Immature natural killer cell (primary cell): ENCODE measurements around the gene CRYZ. TPM values are rescaled to one million over a fixed set of nuclear protein-coding genes. Genes with fewer than 3 reads are reported as not detected.
A peak's percentile ranks its signal among the peaks of the same experiment; 100 is the strongest.
"Not testable (repeated sequence)": the region's sequence is repeated elsewhere in the genome, so short reads cannot be mapped to it uniquely, and the experiment has no call there.

Experiments used
- DNase-seq, 3 donors: peaks; one replicate each; pipeline ENCODE4 v3.0.0; 2022; ENCODE audit warnings: mixed read lengths in 1 of 3
- H3K27ac Mint-ChIP-seq, 6 donors: one replicate each; pipeline ENCODE4 v1.8.0; 2020; ENCODE audit warnings: mixed read lengths in 6 of 6, mild to moderate bottlenecking in 5 of 6, inconsistent platforms in 4 of 6, moderate library complexity in 3 of 6
- H3K27me3 Mint-ChIP-seq, 3 donors: one replicate each; pipeline ENCODE4 v1.8.0; 2020 to 2021; ENCODE audit warnings: low read depth in 3 of 3, mild to moderate bottlenecking in 3 of 3, mixed read lengths in 3 of 3, moderate library complexity in 3 of 3, inconsistent platforms in 1 of 3
- H3K36me3 Mint-ChIP-seq, 3 donors: one replicate each; pipeline ENCODE4 v1.8.0; 2020; ENCODE audit warnings: mixed read lengths in 3 of 3, inconsistent platforms in 2 of 3, mild to moderate bottlenecking in 2 of 3
- H3K4me1 Mint-ChIP-seq, 2 donors: one replicate each; pipeline ENCODE4 v1.8.0; 2020; ENCODE audit warnings: inconsistent platforms in 2 of 2, mild to moderate bottlenecking in 2 of 2, mixed read lengths in 2 of 2, moderate library complexity in 1 of 2
- H3K4me3 Mint-ChIP-seq, 5 donors: one replicate each; pipeline ENCODE4 v1.8.0; 2020; ENCODE audit warnings: mild to moderate bottlenecking in 5 of 5, mixed read lengths in 5 of 5, inconsistent platforms in 3 of 5, moderate library complexity in 3 of 5
- H3K9me3 Mint-ChIP-seq, 6 donors: one replicate each; pipeline ENCODE4 v1.8.0; 2020; ENCODE audit warnings: mild to moderate bottlenecking in 6 of 6, mixed read lengths in 6 of 6, inconsistent platforms in 4 of 6, moderate library complexity in 3 of 6
- polyA plus RNA-seq, 3 donors: library from polyadenylated mRNA; unstranded; fragments of 300-500 nt; fragmentation: Illumina TruSeq; gene quantifications; one replicate each; pipeline ENCODE4 v1.2.3, GENCODE V29; 2021

Gene CRYZ
- 10 to 100 TPM; 42.1 to 70.5 (median 55.3) TPM for polyA plus RNA-seq

DNA sequence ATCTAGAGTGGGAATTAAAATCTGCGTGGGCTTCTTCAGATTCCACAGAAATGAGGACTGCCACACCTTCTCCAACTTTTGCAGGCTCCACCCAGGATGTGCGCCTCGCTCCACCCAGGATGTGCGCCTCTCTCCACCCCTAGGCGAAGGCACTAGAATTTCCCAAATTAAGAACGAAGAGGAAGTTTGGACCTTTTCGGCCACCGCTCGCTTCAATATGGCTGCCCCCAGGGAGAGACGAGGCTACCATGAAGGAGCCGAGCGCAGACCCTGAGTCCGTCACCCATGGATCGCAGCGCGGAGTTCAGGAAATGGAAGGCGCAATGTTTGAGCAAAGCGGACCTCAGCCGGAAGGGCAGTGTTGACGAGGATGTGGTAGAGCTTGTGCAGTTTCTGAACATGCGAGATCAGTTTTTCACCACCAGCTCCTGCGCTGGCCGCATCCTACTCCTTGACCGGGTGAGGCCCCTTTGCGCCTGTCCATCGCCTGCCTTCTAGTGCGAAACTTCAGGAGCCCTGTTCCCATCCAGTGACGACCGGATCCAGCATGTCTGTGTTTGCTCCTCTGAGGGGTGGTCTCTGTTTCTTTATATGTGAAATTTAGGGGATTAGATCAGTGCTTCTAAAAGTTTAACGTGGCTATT is at the start of gene CRYZ, which contains the start of gene TYW3:
CRYZ (minus strand) TSS at position 91 of the 644 bp plus-strand sequence. CDS start 8,229 bp downstream, outside the sequence.
TYW3 (plus strand) TSS at position 193 of the 644 bp plus-strand sequence; CDS start at position 286, 93 bp downstream.
- Mint-ChIP-seq H3K4me1 (peaks cover 60 to 68% of the 10 kb centered on the region in 2 donors), H3K36me3 (peaks cover 14 to 21% (median 14%) of the 10 kb centered on the region in 3 donors), H3K27me3 (peaks cover 3 to 10% (median 10%) of the 10 kb centered on the region in 3 donors), H3K27ac (peak within 1 kb of the TSS; percentile 89 to 99 (median 96)), H3K4me3 (peak within 1 kb of the TSS; percentile 93 to 99 (median 98)), H3K9me3 (no peaks in the 10 kb centered on the region)
- peak; percentile 86 to 89 (median 88) for DNase-seq

- H3K36me3 Mint-ChIP-seq, result no peaks in the 10 kb centered on the region
- H3K4me3 Mint-ChIP-seq, result no peak overlapping the region
- no peaks in the 10 kb centered on the region for H3K4me1 Mint-ChIP-seq
- no peaks in the 10 kb centered on the region for H3K9me3 Mint-ChIP-seq
- no peak overlapping the region for H3K27ac Mint-ChIP-seq
- no peak for DNase-seq
- H3K27me3 Mint-ChIP-seq, result peaks cover 0 to 5% (median 1%) of the 10 kb centered on the region in 3 donors
Observed at GRCh38 chr1:74780594-74780993, 47.7 kb upstream of the CRYZ start.

DNA sequence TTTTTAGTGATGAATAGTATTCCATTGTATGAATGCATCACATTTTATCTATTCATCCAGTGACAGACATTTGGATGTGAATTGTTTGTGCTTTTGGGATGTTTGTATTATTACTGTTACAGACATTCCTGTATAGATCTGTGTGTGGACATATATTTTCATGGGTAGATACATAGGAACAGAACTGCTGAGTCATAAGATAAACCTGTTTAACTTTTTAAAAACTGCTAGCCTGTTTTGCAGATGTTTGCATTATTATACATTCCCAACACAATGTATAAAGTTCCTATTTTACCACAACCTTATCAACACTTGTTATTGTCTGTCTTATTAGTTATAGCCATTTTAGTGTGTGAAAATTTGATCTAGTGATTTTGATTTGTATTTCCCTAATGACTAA is 46.9 kb upstream of the CRYZ start:
- DNase-seq, result no peak
- H3K27me3 Mint-ChIP-seq, result peaks cover 0 to 5% (median 1%) of the 10 kb centered on the region in 3 donors
- no peak overlapping the region for H3K4me3 Mint-ChIP-seq
- no peaks in the 10 kb centered on the region for H3K9me3 Mint-ChIP-seq
- no peak overlapping the region for H3K27ac Mint-ChIP-seq
- H3K36me3 Mint-ChIP-seq, result no peaks in the 10 kb centered on the region
- H3K4me1 Mint-ChIP-seq, result no peaks in the 10 kb centered on the region

- H3K27ac Mint-ChIP-seq, result no peak overlapping the region
- DNase-seq, result no peak
- H3K36me3 Mint-ChIP-seq, result no peaks in the 10 kb centered on the region
- H3K4me1 Mint-ChIP-seq, result no peaks in the 10 kb centered on the region
- no peaks in the 10 kb centered on the region for H3K9me3 Mint-ChIP-seq
- no peak overlapping the region for H3K4me3 Mint-ChIP-seq
- H3K27me3 Mint-ChIP-seq, result peaks cover 0 to 2% (median 1%) of the 10 kb centered on the region in 3 donors
Observed at GRCh38 chr1:74777525-74777924, 44.7 kb upstream of the CRYZ start.

- Mint-ChIP-seq H3K27me3 (peaks cover 0 to 2% (median 1%) of the 10 kb centered on the region in 3 donors), H3K36me3 (no peaks in the 10 kb centered on the region), H3K9me3 (no peaks in the 10 kb centered on the region), H3K4me3 (no peak overlapping the region), H3K4me1 (no peaks in the 10 kb centered on the region), H3K27ac (no peak overlapping the region)
- no peak for DNase-seq
Observed at GRCh38 chr1:74775735-74776134, 42.9 kb upstream of the CRYZ start.

GRCh38 chr1:74773582-74773981 is 40.7 kb upstream of the CRYZ start:
- DNase-seq, result no peak
- Mint-ChIP-seq H3K9me3 (no peaks in the 10 kb centered on the region), H3K27me3 (peaks cover 0 to 2% (median 1%) of the 10 kb centered on the region in 3 donors), H3K27ac (no peak overlapping the region), H3K4me3 (no peak overlapping the region), H3K36me3 (no peaks in the 10 kb centered on the region), H3K4me1 (no peaks in the 10 kb centered on the region)

DNA sequence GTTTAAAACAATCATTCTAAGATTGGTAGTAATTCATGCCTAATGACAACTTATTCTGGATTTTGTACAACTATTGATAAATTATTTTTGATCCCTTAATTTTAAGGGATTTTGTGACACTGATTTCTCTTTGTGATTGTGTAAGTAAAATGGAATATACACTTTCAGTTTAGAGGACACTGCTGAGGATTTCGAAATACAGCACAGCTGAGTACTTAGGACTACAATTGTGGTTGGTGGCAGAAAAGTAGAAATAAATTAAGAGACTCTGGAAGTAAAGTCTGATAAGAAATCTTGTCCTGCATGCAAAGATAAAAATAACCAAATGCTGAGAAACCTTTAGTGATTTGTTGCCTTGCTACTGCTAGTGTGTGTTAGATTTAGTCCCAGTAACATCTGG is 40.1 kb upstream of the CRYZ start:
- Mint-ChIP-seq H3K9me3 (no peaks in the 10 kb centered on the region), H3K27me3 (peaks cover 0 to 3% (median 1%) of the 10 kb centered on the region in 3 donors), H3K36me3 (no peaks in the 10 kb centered on the region), H3K4me1 (no peaks in the 10 kb centered on the region), H3K27ac (no peak overlapping the region), H3K4me3 (no peak overlapping the region)
- no peak for DNase-seq

DNA sequence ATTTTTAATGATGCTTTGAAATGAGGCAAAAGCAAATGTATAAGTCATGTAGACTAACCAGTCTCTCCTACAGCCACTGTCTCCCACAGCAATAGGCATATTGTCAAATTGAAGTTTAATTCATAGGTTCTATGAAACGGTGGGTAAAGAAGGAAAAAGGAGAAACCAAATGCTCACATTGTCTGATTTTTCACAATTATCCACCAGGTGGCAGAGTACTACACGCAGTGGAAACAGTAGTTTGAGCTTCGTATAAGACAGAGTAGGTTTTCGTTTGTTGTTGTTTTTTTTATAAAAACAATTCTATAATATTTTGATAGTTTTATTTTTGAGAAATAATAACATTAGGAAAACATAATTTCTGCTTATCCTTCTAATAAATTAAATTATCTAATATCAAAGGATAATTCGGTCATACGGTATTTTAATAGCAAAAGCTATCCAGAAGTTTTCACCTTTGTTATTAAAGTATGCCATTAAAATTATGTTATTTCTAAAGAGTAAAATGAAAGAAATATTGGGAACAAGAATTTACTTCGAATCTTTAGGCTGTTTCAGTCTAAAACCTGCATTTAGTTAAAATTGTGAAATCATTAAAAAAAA is 39.2 kb upstream of the CRYZ start:
- no peaks in the 10 kb centered on the region for H3K36me3 Mint-ChIP-seq
- no peak overlapping the region for H3K4me3 Mint-ChIP-seq
- H3K4me1 Mint-ChIP-seq, result no peaks in the 10 kb centered on the region
- no peak overlapping the region for H3K27ac Mint-ChIP-seq
- H3K9me3 Mint-ChIP-seq, result no peaks in the 10 kb centered on the region
- H3K27me3 Mint-ChIP-seq, result peaks cover 0 to 5% (median 1%) of the 10 kb centered on the region in 3 donors
- DNase-seq, result peak in 2 of 3 donors; percentile 1 to 14

DNA sequence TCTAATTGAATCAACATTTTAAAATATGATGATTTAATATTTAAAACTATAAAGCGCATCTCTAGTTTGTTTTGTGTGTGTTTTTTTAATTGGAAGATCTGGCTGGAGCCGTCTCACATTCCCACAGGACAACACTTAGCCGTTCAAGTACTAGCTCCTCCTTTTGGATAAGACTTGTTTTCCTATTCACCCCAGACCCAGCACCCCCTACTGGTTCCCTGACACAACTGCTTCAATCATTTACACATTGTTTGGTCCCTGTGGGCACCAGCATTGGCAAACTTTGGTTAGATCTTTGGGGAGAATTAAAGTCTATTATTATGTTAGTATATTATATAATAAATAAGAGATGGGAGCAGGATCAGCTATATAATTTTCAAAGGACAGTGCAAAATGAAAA is 34.6 kb upstream of the CRYZ start:
- H3K27me3 Mint-ChIP-seq, result peaks cover 0 to 3% (median 0%) of the 10 kb centered on the region in 3 donors
- no peak overlapping the region for H3K4me3 Mint-ChIP-seq
- DNase-seq, result no peak
- no peak overlapping the region for H3K27ac Mint-ChIP-seq
- peaks cover 5 to 19% (median 11%) of the 10 kb centered on the region in 3 donors for H3K36me3 Mint-ChIP-seq
- no peaks in the 10 kb centered on the region for H3K9me3 Mint-ChIP-seq
- H3K4me1 Mint-ChIP-seq, result peaks cover 0 to 3% of the 10 kb centered on the region in 2 donors

DNA sequence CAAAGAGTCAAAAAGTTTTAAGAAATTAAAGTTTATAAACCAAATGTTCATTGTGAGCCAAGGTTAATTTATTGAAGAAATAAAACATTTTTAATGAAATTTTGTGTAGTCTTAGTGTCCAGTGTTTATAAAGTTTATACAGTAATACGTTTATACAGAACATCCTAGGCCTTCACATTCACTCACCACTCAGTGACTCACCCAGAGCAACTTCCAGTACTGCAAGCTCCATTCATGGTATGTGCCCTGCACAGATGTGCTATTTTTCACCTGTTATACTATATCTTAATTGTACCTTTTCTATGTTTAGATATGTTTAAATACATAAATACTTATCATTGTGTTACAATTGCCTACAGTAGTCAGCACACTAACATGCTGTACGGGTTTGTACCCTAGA is 33.7 kb upstream of the CRYZ start:
- H3K36me3 Mint-ChIP-seq, result peaks cover 8 to 27% (median 16%) of the 10 kb centered on the region in 3 donors
- H3K4me3 Mint-ChIP-seq, result no peak overlapping the region
- no peaks in the 10 kb centered on the region for H3K9me3 Mint-ChIP-seq
- peak overlapping the region in 1 of 6 donors; percentile 25 for H3K27ac Mint-ChIP-seq
- peaks cover 0 to 3% (median 0%) of the 10 kb centered on the region in 3 donors for H3K27me3 Mint-ChIP-seq
- peaks cover 0 to 6% of the 10 kb centered on the region in 2 donors for H3K4me1 Mint-ChIP-seq
- no peak for DNase-seq

DNA sequence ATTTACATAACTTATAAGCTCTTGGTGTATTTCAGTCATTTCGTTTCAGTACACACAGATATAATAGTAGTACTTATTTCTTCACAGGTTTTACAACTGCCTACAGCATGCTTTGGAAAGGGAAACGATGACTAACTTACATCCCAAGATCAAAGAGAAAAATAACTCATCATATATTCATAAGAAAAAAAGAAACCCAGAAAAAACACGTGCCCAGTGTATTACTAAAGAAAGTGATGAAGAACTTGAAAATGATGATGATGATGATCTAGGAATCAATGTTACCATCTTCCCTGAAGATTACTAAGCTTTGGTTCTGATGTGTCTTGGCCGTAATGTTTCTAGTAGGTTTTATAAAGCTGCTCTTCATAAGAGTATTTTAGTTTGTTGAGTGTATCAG is 31.0 kb upstream of the CRYZ start:
- H3K36me3 Mint-ChIP-seq, result peaks cover 24 to 50% (median 34%) of the 10 kb centered on the region in 3 donors
- no peak for DNase-seq
- no peak overlapping the region for H3K4me3 Mint-ChIP-seq
- H3K9me3 Mint-ChIP-seq, result no peaks in the 10 kb centered on the region
- H3K4me1 Mint-ChIP-seq, result peaks cover 0 to 6% of the 10 kb centered on the region in 2 donors
- H3K27ac Mint-ChIP-seq, result no peak overlapping the region
- peaks cover 0 to 3% (median 0%) of the 10 kb centered on the region in 3 donors for H3K27me3 Mint-ChIP-seq

- H3K4me3 Mint-ChIP-seq, H3K4me1 Mint-ChIP-seq, H3K27ac Mint-ChIP-seq, H3K27me3 Mint-ChIP-seq, H3K9me3 Mint-ChIP-seq, DNase-seq: not testable (repeated sequence)
- H3K36me3 Mint-ChIP-seq, result peaks cover 65 to 88% (median 74%) of the 10 kb centered on the region in 3 donors
Observed at GRCh38 chr1:74756650-74757049, 23.8 kb upstream of the CRYZ start.

DNA sequence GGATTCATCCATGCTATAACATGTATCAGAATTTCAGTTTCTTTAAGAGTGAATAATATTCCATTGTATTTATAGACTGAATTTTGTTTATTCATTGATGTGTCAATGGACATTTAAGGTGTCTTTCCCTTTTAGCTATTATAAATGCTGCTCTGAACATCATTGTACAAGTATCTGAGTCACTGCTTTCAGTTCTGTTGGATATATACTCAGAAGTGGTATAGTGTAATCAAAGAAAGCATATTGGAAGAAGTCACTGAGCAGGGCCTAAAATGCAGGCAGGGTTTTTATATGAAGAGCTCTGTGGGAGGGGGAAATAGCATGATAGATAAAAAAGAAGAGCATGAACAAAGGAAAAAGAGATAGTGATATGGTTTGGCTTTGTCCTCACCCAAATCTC is 22.6 kb upstream of the CRYZ start:
- Mint-ChIP-seq H3K27me3 (no peaks in the 10 kb centered on the region), H3K4me1 (peaks cover 0 to 2% of the 10 kb centered on the region in 2 donors), H3K9me3 (peaks cover 0 to 4% (median 0%) of the 10 kb centered on the region in 6 donors), H3K27ac (no peak overlapping the region), H3K36me3 (peaks cover 64 to 85% (median 74%) of the 10 kb centered on the region in 3 donors), H3K4me3 (no peak overlapping the region)
- no peak for DNase-seq

DNA sequence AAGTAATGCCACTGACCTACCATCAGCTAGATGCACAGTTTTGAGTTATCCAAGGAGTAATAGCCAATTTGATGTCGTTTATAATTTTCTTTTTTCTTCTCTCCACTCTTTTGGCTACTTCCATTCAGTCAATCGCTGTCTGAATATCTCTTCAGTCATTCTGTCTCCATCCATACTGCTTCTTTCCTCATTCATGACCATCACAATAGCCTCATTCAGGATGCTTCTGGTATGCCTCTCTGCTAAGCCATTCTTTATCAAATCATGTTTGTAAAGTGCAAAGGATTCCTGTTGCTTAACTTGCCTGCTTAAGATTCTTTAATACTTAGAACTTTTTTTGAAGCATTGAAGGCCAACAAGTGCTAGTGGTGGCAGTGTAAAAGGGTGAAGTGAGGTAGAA is 20.3 kb upstream of the CRYZ start:
- no peak overlapping the region for H3K4me3 Mint-ChIP-seq
- peaks cover 55 to 79% (median 61%) of the 10 kb centered on the region in 3 donors for H3K36me3 Mint-ChIP-seq
- no peak overlapping the region for H3K27ac Mint-ChIP-seq
- H3K27me3 Mint-ChIP-seq, result no peaks in the 10 kb centered on the region
- DNase-seq, result no peak
- H3K4me1 Mint-ChIP-seq, result peaks cover 0 to 2% of the 10 kb centered on the region in 2 donors
- H3K9me3 Mint-ChIP-seq, result peaks cover 0 to 4% (median 0%) of the 10 kb centered on the region in 6 donors
